ENCODE measurements around the gene MARK3. TPM values are rescaled to one million over a fixed set of nuclear protein-coding genes. Genes with fewer than 3 reads are reported as not detected.

MARK3 gene
- total RNA-seq, 1 donor from 2014 or later: 123 TPM

DNA sequence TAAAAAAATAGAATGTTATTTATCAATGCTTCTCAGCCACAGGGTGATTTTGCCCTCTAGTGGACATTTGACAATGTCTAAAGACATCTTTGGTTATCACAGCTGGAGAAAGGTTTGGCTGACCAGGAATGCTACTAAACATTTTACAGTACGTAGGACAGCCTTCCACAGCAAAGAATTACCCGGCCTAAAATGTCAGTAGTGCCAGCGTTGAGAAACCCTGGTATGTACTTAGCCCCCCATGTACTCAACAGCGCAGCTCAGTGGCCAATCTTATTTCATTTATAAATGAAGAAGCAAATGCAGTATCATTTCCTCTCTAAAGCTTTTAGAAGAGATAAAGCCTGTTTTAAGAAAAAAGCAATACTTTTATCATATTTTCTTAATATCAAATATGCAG is 5.8 kb downstream of the MARK3 start:
- DNase-seq (ENCODE audit: missing footprints): no peak
- intact Hi-C loops (cut with DNase I): loop anchor here (5.0 kb wide), 2 partner anchors 36 to 56 kb away; no protein-coding TSS in a partner anchor
- no peak for ATAC-seq

GRCh38 chr14:103392106-103392505 is 6.9 kb downstream of the MARK3 start:
- DNase-seq (ENCODE audit: missing footprints): no peak
- intact Hi-C loops (cut with DNase I): loop anchor here (5.0 kb wide), 2 partner anchors 35 to 55 kb away; no protein-coding TSS in a partner anchor
- ATAC-seq: no peak

GRCh38 chr14:103392572-103392971 is 7.4 kb downstream of the MARK3 start:
- intact Hi-C loops (cut with DNase I): loop anchor here (5.0 kb wide), 2 partner anchors 35 to 55 kb away; no protein-coding TSS in a partner anchor
- DNase-seq (ENCODE audit: missing footprints) (no peak), ATAC-seq (no peak)

- intact Hi-C loops (cut with DNase I): loop anchor here (5.0 kb wide), 2 partner anchors 34 to 54 kb away; no protein-coding TSS in a partner anchor
- ATAC-seq (no peak), DNase-seq (ENCODE audit: missing footprints) (no peak)
Observed at GRCh38 chr14:103393070-103393469, 7.9 kb downstream of the MARK3 start.

DNA sequence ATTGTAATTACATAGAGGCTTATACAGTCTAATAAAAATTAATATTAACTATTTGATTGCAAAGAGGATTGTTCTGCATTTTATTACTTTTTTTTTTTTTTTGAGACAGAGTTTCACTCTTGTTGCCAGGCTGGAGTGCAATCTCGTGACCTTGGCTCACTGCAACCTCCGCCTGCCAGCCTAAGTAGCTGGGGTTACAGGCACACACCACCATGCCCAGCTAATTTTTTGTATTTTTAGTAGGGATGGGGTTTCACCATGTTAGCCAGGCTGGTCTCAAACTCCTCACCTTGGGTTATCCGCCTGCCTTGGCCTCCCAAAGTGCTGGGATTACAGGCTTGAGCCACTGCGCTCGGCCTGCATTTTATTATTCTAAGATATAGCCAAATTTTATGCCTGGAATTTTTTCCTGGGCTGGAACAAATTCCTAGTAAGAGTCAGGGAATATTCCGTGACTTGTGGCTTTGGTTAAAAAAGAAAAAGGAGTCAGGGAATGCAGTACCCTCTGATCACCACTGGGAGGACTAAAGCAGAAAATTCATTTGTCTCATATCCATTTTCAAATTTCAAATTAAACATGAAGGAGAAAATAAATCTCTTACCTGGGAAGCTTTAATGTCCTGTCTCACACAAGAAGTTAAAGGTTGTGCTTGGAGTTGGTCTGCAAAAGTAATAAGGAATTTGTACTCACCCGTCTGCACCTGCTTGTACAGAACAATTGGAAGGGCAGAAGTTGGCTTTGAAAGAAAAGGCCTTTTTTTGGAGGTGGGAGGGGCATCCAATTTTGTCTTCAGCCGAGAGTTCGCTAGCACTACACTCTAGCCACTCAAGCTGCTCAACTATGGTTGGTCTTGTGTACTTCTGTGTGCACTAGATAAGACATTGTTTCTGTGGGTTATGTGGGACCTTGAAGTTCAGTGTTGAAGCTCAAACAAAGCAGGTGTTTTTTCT is 8.7 kb downstream of the MARK3 start:
- ATAC-seq: peak; percentile 39
- DNase-seq (ENCODE audit: missing footprints): no peak

DNA sequence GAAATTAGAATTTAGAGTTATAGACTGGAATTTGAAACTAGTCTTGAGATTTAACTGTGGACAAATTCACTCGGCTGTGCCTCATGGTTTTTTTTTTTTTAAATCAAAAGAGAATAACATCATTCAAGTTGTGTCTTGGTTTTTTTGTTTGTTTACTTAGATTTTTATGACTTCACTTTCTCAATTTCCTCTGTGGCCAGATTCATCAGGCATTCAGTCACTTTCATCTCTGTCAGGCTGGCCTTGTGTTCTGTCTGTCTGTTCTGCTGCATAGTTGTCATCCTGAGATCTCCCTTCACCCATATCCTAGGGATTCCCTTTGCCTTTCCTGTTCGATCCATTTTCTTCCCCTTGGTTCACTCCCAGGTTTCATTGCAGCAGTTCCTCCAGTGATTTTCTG is 10.0 kb downstream of the MARK3 start:
- ATAC-seq (no peak), DNase-seq (ENCODE audit: missing footprints) (no peak)
- intact Hi-C loops (cut with DNase I): no loop called here

More for the DNA sequence above, 8.7 kb downstream of the MARK3 start:
- intact Hi-C loops (cut with DNase I): loop anchor here (5.0 kb wide), 2 partner anchors 33 to 53 kb away; no protein-coding TSS in a partner anchor

DNA sequence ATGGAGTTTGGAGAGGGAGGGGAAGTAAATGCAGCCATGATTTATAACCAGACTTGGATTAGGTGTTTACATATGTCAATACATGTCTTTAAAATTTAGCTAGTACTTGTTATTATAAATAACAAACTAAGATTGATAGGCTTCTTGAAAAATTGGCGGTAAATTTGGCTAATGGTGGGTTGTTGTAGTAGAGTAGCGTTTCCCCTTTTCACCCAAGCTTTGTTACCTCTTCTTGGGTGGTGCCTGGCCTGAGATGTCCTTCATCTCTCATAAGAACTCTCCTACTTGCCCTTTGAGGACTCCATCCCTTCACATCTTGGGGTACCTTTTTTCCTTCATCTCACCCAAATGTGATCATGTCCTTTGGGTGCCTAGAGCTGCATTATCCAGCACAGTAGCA is 11.2 kb downstream of the MARK3 start:
- intact Hi-C loops (cut with DNase I): no loop called here

DNA sequence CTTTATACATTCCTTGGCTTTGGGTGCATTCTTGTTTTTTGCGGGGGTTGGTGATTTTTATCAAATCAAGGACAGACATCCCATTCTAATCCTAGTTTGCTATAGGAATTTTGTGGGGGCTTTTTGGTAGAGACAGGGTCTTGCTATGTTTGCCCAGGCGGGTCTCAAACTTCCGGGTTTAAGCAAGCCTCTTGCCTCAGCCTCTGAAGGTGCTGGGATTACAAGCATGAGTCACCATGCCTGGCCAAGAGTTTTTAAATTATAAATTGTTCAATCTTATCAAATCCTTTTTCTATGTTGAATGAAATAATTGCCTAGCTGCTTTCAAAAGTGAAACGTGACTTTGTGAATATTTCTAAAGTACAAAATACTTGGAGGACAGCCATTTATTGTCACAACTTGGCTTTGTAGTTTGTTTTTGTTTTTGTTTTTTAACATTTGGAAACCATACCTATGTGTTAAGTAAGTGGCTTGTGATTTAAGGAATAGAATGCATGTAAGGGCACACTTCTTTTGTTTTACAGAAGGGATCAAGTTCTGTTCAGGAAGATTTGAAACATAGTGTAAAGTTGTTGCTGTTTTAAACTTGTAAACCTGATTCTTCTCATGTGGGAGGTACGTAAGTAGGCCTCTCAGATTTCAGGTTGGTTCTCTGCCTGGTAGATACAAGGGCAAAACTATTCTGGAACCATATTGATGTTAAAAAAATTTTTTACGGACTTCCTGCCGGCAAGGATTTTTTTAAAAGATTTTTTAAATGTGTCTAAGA is 13.4 kb downstream of the MARK3 start:
- intact Hi-C loops (cut with DNase I): no loop called here
- ATAC-seq (no peak), DNase-seq (ENCODE audit: missing footprints) (no peak)

More for the DNA sequence above, 11.2 kb downstream of the MARK3 start:
- DNase-seq (ENCODE audit: missing footprints) (no peak), ATAC-seq (no peak)

GRCh38 chr14:103400537-103400936 is 15.3 kb downstream of the MARK3 start:
- ATAC-seq (no peak), DNase-seq (ENCODE audit: missing footprints) (no peak)
- intact Hi-C loops (cut with DNase I): no loop called here

GRCh38 chr14:103401223-103402214 is 16.3 kb downstream of the MARK3 start:
- intact Hi-C loops (cut with DNase I): no loop called here
- ATAC-seq: peak; percentile 23
- DNase-seq (ENCODE audit: missing footprints): no peak

DNA sequence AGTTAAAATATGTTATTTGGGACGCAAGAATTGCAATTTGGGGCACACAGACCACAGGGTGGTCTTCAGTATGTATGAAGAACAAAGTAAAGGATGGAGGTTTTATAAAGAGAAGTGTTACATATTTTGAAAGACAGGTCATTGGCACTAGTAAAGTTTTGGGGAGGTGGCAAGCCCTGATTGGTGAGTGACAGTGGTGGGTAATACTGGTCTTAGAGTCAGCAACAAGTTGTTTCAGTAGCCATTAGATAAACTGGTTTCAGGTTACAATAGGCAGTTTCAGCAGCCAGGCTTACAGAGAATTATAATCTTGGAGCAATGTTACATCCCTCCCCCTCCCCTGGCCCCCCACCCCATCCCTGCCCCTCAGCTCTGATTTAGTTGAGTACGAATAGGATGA is 17.5 kb downstream of the MARK3 start:
- peak; percentile 14 for ATAC-seq
- intact Hi-C loops (cut with DNase I): no loop called here
- no peak for DNase-seq (ENCODE audit: missing footprints)

- no peak for DNase-seq (ENCODE audit: missing footprints)
- intact Hi-C loops (cut with DNase I): no loop called here
- peak; percentile 60 for ATAC-seq
Observed at GRCh38 chr14:103404032-103404918, 19.1 kb downstream of the MARK3 start.

DNA sequence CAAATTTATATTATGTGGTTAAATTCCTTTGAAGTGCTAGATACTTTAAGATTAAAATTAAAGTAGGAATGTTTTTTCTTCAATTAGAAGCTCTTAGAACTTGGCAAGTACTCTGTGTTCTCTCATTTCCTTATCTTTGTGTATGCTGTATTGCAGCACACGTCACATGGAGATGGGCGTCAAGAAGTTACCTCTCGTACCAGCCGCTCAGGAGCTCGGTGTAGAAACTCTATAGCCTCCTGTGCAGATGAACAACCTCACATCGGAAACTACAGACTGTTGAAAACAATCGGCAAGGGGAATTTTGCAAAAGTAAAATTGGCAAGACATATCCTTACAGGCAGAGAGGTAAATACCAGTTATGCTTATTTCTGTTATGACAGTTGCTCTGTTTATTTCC is 19.7 kb downstream of the MARK3 start:
- no peak for DNase-seq (ENCODE audit: missing footprints)
- ATAC-seq: peak; percentile 85
- intact Hi-C loops (cut with DNase I): no loop called here

DNA sequence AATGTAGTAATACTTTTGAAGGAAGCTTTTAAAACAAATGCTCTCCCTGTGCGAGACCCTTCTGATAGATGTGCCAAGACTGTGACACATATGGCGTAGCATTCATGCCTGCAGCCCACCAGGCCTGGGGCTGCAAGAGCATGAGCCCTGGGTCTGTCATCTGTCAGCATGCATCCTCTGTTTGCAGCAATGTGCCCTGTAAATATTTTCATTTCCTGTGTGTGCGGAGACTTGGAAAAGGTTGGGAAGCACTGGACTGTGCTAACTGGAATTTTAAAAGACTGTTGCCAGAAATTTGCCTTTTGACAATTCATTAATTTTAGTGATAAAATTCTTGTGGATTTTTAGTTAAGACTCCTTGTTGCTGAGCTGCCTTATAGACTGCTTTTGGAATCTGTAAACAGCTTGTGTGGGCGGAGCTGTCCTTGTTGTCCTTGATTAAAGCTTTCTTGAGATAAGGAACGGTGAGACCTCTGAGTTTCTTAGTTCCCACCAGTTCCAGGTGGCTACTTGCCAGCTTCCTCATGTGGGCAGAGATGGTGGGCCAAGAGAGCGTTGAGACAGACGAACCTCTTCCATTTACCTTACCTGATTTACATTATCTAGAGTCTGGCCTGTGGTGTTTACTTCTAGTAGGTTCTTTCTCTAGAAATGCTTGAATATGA is 23.4 kb downstream of the MARK3 start:
- ATAC-seq (no peak), DNase-seq (ENCODE audit: missing footprints) (no peak)

GRCh38 chr14:103416916-103417315 is 31.7 kb downstream of the MARK3 start:
- intact Hi-C loops (cut with DNase I): no loop called here
- no peak for DNase-seq (ENCODE audit: missing footprints)
- ATAC-seq: no peak

More for the DNA sequence above, 23.4 kb downstream of the MARK3 start:
- intact Hi-C loops (cut with DNase I): no loop called here

- ATAC-seq (no peak), DNase-seq (ENCODE audit: missing footprints) (no peak)
- intact Hi-C loops (cut with DNase I): no loop called here
Observed at GRCh38 chr14:103418481-103418818, 33.2 kb downstream of the MARK3 start.

- no peak for DNase-seq (ENCODE audit: missing footprints)
- intact Hi-C loops (cut with DNase I): no loop called here
- ATAC-seq: no peak
Observed at GRCh38 chr14:103421556-103421955, 36.3 kb downstream of the MARK3 start.

Data from Right ventricle myocardium inferior (tissue), 1 donor.